Retinal pigment epithelial cell (primary cell): ENCODE results near the gene PLEKHA7.

Experiments used
- DNase-seq: peaks from one replicate; pipeline ENCODE4 v3.0.0-alpha.2; 2010; ENCODE audit warnings: low read depth
- H3K4me3 ChIP-seq: 2 replicates; pipeline ENCODE4 v1.5.1; 2011; ENCODE audit warnings: mild to moderate bottlenecking, low read length, control low read depth, moderate library complexity
- TF ChIP-seq, protein P1 (sequence below): conservative IDR thresholded peaks from 2 replicates; pipeline ENCODE4 v1.5.1; 2011; ENCODE audit warnings: low read depth, low read length, control low read depth, inconsistent platforms

PLEKHA7 gene

DNA sequence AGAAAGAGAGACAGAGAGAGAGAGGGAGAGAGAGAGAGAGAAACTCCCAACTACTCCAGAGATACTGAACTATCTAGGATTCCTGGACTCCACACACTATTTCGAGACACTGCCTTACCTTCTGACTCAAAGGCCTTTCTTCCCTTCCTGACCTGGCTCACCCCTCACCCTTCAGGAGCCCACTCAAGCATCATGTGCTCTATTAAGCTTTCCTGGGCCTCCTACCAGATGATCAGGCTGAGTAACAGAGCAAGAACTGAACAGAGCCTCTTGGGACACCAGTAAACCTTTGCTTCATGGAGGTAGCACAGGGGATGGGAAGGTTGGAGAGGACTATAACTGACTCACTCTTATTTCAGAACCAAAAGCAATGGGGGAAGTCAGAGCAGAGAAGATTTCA is 31.4 kb downstream of the PLEKHA7 start:
- no peak overlapping the region for H3K4me3 ChIP-seq
- TF ChIP-seq, protein P1, sequence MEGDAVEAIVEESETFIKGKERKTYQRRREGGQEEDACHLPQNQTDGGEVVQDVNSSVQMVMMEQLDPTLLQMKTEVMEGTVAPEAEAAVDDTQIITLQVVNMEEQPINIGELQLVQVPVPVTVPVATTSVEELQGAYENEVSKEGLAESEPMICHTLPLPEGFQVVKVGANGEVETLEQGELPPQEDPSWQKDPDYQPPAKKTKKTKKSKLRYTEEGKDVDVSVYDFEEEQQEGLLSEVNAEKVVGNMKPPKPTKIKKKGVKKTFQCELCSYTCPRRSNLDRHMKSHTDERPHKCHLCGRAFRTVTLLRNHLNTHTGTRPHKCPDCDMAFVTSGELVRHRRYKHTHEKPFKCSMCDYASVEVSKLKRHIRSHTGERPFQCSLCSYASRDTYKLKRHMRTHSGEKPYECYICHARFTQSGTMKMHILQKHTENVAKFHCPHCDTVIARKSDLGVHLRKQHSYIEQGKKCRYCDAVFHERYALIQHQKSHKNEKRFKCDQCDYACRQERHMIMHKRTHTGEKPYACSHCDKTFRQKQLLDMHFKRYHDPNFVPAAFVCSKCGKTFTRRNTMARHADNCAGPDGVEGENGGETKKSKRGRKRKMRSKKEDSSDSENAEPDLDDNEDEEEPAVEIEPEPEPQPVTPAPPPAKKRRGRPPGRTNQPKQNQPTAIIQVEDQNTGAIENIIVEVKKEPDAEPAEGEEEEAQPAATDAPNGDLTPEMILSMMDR, result no peak
- DNase-seq, result no peak

DNA sequence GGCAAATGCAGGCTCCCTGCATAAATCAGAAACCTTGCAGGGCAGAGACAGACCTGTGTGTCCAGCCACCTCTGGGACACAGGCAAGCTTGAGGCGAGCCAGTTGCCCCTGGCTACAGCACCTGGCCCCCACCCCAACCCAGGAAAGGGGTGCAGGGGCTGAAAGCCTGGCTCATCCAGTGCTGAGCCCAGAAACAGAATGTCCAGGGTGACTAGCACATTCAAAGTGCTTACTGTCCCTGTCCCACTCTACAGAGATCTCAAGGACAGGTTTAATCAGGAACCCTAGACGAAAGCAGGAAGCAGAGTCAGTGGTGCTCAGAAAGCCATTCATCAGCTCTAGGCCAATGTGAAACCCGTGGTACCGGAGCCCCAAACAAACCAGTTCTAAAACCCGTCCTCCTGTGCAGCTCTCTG is 31.9 kb downstream of the PLEKHA7 start:
- TF ChIP-seq, protein P1, result no peak
- DNase-seq, result no peak
- no peak overlapping the region for H3K4me3 ChIP-seq

DNA sequence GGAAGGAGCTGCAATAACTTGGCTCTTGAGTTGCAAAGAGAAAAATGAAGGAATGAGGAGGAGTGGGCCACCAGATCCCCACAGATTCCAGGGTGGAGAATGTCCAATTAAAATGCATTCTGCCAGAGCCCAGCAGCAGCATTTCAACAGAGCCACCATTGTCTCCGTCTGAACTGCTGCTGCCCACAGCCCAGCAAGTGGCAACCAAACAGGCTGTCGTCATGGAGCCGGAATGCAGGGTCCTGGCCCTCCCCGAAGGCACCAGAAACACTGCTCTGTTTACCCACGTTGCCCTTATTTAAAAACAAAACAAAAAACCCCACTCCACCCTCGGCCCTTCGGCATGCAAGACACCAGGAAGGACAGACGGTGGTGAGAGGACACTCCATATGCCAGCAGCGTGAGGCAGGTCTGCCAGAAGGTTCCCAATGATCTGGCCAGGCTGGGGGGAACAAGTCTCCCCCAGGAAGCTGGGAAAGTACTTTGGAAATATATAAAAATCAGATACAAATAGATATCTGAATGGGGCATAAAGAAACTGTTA is 32.5 kb downstream of the PLEKHA7 start:
- H3K4me3 ChIP-seq, result no peak overlapping the region
- peak; percentile 95 for DNase-seq
- TF ChIP-seq, protein P1, result no peak

DNA sequence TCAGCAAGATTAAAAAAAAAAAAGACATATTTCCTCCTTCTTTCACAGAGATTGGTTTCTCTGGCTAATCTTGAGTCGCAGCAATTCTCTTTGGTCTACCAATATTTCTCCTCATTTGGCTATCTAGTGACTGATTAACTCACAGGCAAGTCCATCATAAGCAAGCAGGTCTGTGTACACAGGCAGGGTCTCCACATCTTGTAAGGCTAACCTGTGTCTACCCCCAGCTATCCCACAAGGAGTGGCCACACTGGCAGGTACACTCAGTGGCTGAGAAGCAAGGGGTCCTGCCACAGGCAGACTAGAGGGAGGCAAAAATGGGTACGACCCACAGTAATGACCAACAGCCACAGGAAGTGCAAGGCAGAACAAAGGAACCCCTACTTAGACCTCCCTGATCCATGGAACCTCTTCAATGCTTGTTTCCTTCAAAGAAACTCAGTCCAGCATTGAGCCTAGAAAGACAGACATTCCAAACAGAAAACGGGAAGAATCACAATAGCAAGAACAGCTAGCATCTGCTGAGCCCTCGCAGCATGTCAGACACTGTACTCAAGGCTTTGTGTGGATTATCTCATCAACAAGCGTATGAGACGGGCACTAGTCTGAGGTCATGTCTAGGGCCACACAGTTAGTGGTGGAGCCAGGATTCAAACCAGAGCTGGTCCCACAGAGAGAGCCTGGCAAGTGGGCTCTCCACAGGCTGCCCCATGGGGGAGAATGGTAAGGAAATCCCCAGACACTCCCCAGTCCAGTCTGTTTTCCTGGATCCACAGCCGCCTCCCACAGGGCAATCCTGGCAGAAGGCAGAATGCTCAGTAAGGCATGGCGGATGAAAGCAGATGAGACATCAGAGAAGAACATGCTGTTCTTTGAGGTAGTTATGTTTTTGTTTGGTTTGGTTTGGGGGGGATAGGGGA is 34.3 kb downstream of the PLEKHA7 start:
- TF ChIP-seq, protein P1, result no peak
- DNase-seq, result no peak
- H3K4me3 ChIP-seq, result no peak overlapping the region

DNA sequence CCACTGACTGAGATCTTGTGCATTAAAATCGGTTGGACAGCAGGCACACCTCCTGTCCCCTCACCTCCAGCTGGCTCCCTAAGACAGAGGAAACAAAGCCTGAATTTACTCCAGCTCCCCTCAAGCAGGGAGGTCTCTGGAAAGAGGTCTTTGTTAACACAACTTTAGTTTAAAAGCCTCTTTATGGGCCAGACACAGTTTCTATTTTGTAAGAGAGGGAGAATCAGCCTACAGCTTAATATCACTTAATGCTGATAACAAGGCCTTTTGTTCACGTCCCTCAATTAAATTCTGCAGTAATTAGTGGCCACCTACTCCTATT is 36.3 kb downstream of the PLEKHA7 start:
- TF ChIP-seq, protein P1, result no peak
- DNase-seq, result no peak
- H3K4me3 ChIP-seq, result no peak overlapping the region

DNA sequence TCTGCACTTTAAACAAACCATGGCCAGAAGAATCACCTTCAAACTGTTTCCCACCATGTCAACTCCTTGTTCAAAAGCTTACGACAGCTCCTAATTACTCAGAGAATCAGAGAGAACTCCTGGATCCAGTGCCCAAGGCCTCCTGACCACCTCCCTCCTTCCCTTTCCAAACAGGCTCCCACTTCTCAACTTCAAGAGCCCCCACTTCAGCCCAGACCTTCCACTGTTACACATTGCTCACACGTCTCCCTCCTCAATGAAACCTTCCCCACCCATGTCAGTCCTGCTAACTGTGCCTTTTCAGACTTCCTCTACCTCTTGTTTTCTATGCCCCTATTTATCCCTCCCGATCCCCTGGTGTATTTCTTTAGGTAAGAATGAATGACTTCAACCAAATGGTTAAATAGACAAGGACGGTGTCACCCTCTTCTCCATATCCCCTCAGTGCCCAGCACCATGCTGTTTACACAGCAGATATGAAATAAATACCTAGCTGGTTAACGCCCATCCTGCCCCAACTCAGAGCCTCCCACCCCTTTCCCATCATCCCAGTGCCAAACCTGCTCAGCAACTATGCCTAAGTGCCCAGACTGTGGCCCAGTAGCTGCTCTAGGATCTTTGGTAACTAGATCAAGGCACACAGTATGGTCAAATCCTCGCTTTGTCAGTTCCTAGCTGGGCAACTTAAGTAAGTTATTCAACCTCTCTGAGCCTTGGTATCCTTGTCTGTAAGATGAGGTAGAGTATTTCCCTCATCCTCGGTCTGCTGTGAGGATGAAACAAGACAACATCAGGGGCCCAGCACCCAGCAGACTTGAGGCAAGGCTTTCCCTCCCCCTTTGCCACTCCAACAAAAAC is 36.8 kb downstream of the PLEKHA7 start:
- TF ChIP-seq, protein P1, result no peak
- no peak overlapping the region for H3K4me3 ChIP-seq
- DNase-seq, result no peak
